BJ (cell line): ENCODE measurements around the gene YARS1. TPM values are rescaled to one million over a fixed set of nuclear protein-coding genes. Genes with fewer than 3 reads are reported as not detected.

Experiments
- CTCF ChIA-PET: fragments of 350-600 bp; formaldehyde crosslinking; extraction: SDS; loops from one replicate; lab custom pipeline; 2021; ENCODE audit warnings: antibody characterized with exemption, inconsistent platforms; lab: Yijun Ruan, JAX
- POLR2A ChIA-PET: fragments of 300-600 bp; sonication (Branson Sonifier 250); formaldehyde crosslinking; extraction: SDS; loops from one replicate; lab custom pipeline; 2021; ENCODE audit warnings: antibody characterized with exemption; lab: Charles Lee
- DNase-seq: peaks from one replicate; pipeline ENCODE4 v3.0.0-alpha.2; 2011; ENCODE audit warnings: low read depth
- H3K27me3 ChIP-seq: 2 replicates; pipeline ENCODE4 v1.6.0; 2011; ENCODE audit warnings: low read length; ENCODE audit not compliant: control insufficient read depth, insufficient read depth
- H3K36me3 ChIP-seq: 2 replicates; pipeline ENCODE4 v1.5.1; 2011; ENCODE audit warnings: low read length; ENCODE audit not compliant: control insufficient read depth, insufficient read depth
- H3K4me3 ChIP-seq: 2 replicates; pipeline ENCODE4 v1.5.1; 2011; ENCODE audit warnings: low read depth, mild to moderate bottlenecking, control low read depth, low read length
- polyA plus RNA-seq: library from polyadenylated mRNA; depleted of rRNA; stranded (reverse); fragments of >200 nt; gene quantifications from 2 replicates; pipeline ENCODE4 v1.2.3, GENCODE V29; 2011
- TF ChIP-seq, protein P1 (sequence below): IDR thresholded peaks from 2 replicates; pipeline ENCODE4 v1.5.1; 2011; ENCODE audit warnings: low read depth, mild to moderate bottlenecking, control low read depth, inconsistent platforms, low read length, moderate library complexity; ENCODE audit not compliant: insufficient read depth

Gene YARS1
- polyA plus RNA-seq, 1 experiment: 75.3 TPM

DNA sequence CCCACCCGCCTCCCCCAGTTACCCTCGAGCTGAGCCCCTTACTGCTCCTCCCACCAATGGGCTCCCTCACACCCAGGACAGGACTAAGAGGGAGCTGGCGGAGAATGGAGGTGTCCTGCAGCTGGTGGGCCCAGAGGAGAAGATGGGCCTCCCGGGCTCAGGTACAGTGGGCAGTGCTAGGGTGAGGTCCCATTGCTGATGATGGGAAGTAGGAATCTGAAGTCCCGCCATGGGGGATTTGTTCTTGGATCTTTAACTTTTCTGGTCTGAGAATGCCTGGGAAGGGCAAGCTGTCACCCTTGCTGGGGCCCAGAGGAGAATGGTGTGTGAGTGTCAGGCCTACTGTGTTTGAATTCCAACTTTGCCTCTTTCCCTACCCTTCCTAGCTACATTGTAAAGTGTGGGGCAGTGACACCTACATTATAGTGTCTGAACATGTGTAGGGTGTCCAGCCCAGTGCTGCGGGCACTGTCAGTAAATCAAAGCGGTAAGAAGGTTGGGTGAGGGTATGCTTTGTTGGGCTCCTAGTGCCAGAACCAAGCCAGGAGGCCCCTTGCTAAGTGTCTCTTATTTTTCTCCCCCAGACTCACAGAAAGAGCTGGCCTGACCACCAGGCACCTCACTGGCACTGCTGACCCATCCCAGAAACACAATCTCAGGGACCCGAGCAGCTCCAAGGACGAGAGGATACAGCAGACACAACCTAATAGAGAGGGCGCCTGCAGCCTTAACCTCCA, 44.7 kb downstream of the YARS1 start:
- ChIA-PET POLR2A (interaction anchor here (0.6 kb wide), 1 partner anchor 85 kb away, joined by 3 read pairs; no protein-coding TSS in a partner anchor), CTCF (interaction anchor here (0.9 to 6.5 kb wide), 22 partner anchors 10 to 277 kb away, joined by 3 to 104 read pairs (median 6); partner anchors contain the start of genes RBBP4 and SYNC)
- peaks cover 28% of the 10 kb centered on the region for H3K36me3 ChIP-seq
- DNase-seq: no peak
- TF ChIP-seq, protein P1, sequence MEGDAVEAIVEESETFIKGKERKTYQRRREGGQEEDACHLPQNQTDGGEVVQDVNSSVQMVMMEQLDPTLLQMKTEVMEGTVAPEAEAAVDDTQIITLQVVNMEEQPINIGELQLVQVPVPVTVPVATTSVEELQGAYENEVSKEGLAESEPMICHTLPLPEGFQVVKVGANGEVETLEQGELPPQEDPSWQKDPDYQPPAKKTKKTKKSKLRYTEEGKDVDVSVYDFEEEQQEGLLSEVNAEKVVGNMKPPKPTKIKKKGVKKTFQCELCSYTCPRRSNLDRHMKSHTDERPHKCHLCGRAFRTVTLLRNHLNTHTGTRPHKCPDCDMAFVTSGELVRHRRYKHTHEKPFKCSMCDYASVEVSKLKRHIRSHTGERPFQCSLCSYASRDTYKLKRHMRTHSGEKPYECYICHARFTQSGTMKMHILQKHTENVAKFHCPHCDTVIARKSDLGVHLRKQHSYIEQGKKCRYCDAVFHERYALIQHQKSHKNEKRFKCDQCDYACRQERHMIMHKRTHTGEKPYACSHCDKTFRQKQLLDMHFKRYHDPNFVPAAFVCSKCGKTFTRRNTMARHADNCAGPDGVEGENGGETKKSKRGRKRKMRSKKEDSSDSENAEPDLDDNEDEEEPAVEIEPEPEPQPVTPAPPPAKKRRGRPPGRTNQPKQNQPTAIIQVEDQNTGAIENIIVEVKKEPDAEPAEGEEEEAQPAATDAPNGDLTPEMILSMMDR: no peak
- H3K27me3 ChIP-seq: no peaks in the 10 kb centered on the region
- H3K4me3 ChIP-seq: no peak overlapping the region

- no peaks in the 10 kb centered on the region for H3K27me3 ChIP-seq
- DNase-seq: no peak
- POLR2A ChIA-PET: no interaction called here
These were observed 45.4 kb downstream of the YARS1 start for GRCh38 chr1:32771561-32772280.

GRCh38 chr1:32770741-32771548, 46.2 kb downstream of the YARS1 start:
- TF ChIP-seq, protein P1: no peak
- POLR2A ChIA-PET: interaction anchor here (0.6 kb wide), 1 partner anchor 170 kb away, joined by 9 read pairs; no protein-coding TSS in a partner anchor
- DNase-seq: no peak
- CTCF ChIA-PET: interaction anchor here (0.7 to 5.9 kb wide), 4 partner anchors 8 to 250 kb away, joined by 3 to 39 read pairs (median 20); partner anchors contain the start of gene RBBP4
- Histone ChIP-seq H3K27me3 (no peaks in the 10 kb centered on the region), H3K36me3 (peaks cover 28% of the 10 kb centered on the region), H3K4me3 (no peak overlapping the region)

More at GRCh38 chr1:32771561-32772280, 45.4 kb downstream of the YARS1 start:
- TF ChIP-seq, protein P1: no peak
- Histone ChIP-seq H3K4me3 (no peak overlapping the region), H3K36me3 (peaks cover 28% of the 10 kb centered on the region)
- CTCF ChIA-PET: interaction anchor here (0.7 to 6.5 kb wide), 13 partner anchors 9 to 276 kb away, joined by 3 to 104 read pairs (median 11); partner anchors contain the start of genes RBBP4 and SYNC

DNA sequence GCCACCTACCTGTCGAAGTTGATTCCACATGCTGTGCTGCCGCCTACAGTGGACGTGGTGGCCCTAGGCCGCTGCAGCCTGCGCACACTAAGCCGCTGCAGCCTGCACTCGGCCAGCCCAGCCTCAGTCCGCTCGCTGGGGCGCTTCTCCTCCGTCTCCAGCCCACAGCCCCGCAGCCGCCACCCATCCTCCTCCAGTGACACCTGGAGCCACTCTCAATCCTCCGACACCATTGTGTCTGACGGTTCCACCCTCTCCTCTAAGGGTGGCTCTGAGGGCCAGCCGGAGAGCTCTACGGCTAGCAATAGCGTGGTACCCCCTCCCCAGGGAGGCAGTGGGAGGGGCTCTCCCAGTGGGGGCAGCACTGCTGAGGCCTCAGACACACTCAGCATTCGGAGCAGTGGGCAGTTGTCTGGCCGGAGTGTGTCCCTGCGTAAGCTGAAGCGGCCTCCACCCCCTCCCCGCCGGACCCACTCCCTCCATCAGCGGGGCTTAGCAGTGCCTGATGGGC, 46.9 kb downstream of the YARS1 start:
- CTCF ChIA-PET: interaction anchor here (0.5 to 2.8 kb wide), 4 partner anchors 11 to 249 kb away, joined by 3 to 15 read pairs (median 6); no protein-coding TSS in a partner anchor

More for the DNA sequence above, 46.9 kb downstream of the YARS1 start:
- Histone ChIP-seq H3K27me3 (no peaks in the 10 kb centered on the region), H3K36me3 (peaks cover 25% of the 10 kb centered on the region), H3K4me3 (no peak overlapping the region)
- no peak for DNase-seq
- POLR2A ChIA-PET: interaction anchor here (0.6 kb wide), 1 partner anchor 170 kb away, joined by 9 read pairs; no protein-coding TSS in a partner anchor
- TF ChIP-seq, protein P1: no peak
